ENCODE measurements around the gene CNPY3. TPM values are rescaled to one million over a fixed set of nuclear protein-coding genes. Genes with fewer than 3 reads are reported as not detected.

CNPY3 gene
- total and polyA plus RNA-seq, 2 of the 13 experiments (the other 11 are each of a cell fraction or from before 2014, with no cell fraction given): 42.3 to 60.2 TPM

DNA sequence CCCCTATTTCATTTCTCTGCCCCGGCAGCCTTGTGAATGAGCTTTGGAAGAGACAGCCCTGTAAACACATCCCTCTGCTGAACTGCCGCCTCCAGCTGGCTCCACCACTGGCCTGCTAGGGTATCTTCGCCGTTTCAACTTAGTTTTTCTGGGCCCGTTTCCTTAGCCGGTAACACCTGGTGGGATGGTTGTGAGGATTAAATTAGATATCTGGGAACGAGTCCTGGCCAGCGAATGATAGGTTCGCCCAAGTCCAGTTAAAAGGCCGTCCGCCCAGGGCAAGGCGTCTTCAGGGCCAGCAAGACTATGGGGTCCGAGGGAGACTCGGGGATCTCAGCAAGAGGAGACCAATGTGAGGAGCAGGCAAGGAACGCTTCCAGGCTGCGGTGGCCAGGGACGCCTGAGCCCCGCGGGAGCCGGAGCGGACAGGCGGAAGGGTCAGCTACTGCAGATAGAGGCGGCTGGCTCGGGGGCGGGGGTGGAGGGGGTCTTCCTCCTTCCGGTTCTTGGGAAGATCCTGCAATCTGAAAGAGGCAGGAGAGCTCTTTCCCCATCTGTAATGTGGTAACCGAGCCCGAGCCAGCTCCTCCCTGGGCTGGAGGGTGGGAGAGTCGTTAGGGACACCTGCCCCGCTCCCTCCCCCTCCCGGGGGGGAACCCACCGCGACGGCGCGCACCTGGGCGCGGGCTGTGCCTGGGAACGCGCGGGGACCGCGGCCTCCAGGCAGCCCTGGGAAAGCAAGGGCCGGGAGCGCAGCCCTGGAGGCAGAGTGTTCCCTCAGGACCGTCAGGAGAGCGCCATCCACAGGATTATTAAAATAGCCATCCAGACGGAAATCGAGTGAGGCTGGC, 17.9 kb upstream of the CNPY3 start (continued):
- TF ChIP-seq, protein P1, sequence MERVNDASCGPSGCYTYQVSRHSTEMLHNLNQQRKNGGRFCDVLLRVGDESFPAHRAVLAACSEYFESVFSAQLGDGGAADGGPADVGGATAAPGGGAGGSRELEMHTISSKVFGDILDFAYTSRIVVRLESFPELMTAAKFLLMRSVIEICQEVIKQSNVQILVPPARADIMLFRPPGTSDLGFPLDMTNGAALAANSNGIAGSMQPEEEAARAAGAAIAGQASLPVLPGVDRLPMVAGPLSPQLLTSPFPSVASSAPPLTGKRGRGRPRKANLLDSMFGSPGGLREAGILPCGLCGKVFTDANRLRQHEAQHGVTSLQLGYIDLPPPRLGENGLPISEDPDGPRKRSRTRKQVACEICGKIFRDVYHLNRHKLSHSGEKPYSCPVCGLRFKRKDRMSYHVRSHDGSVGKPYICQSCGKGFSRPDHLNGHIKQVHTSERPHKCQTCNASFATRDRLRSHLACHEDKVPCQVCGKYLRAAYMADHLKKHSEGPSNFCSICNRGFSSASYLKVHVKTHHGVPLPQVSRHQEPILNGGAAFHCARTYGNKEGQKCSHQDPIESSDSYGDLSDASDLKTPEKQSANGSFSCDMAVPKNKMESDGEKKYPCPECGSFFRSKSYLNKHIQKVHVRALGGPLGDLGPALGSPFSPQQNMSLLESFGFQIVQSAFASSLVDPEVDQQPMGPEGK (CRISPR knock-in tag; IDR thresholded peaks at IDR 0.05): peak; percentile 82
- TF ChIP-seq ZFP36L1 (CRISPR knock-in tag; IDR thresholded peaks at IDR 0.05) (0 out of 2 replicates have a peak, but pooled peaks have one; percentile 23), GLI4 (CRISPR knock-in tag; IDR thresholded peaks at IDR 0.05; ENCODE audit: borderline replicate concordance) (0 out of 2 replicates have a peak, but pooled peaks have one; percentile 40), ZFP41 (CRISPR knock-in tag; IDR thresholded peaks at IDR 0.05; ENCODE audit: borderline replicate concordance) (no peak), RXRB (CRISPR knock-in tag; IDR thresholded peaks at IDR 0.05; ENCODE audit: borderline replicate concordance) (peak; percentile 6; the same call in 1 of the 2 replicates), ZNF225 (CRISPR knock-in tag; IDR thresholded peaks at IDR 0.05) (peak; percentile 25; the same call in 1 of the 2 replicates), ZFP82 (CRISPR knock-in tag; IDR thresholded peaks at IDR 0.05; ENCODE audit: borderline replicate concordance) (no peak), GATAD1 (CRISPR knock-in tag; IDR thresholded peaks at IDR 0.05) (no peak), KMT2A (CRISPR knock-in tag; IDR thresholded peaks at IDR 0.05) (0 out of 2 replicates have a peak, but pooled peaks have one; percentile 38), ZNF547 (CRISPR knock-in tag; IDR thresholded peaks at IDR 0.05) (peak; percentile 59; the same call in 1 of the 2 replicates), ZFP37 (CRISPR knock-in tag; IDR thresholded peaks at IDR 0.05; ENCODE audit: borderline replicate concordance) (no peak), MED1 (CRISPR knock-in tag; IDR thresholded peaks at IDR 0.05) (peak; percentile 44; the same call in 1 of the 2 replicates), SALL2 (CRISPR knock-in tag; IDR thresholded peaks at IDR 0.05) (no peak)
- TF ChIP-seq, protein P2, sequence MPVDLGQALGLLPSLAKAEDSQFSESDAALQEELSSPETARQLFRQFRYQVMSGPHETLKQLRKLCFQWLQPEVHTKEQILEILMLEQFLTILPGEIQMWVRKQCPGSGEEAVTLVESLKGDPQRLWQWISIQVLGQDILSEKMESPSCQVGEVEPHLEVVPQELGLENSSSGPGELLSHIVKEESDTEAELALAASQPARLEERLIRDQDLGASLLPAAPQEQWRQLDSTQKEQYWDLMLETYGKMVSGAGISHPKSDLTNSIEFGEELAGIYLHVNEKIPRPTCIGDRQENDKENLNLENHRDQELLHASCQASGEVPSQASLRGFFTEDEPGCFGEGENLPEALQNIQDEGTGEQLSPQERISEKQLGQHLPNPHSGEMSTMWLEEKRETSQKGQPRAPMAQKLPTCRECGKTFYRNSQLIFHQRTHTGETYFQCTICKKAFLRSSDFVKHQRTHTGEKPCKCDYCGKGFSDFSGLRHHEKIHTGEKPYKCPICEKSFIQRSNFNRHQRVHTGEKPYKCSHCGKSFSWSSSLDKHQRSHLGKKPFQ (CRISPR knock-in tag; IDR thresholded peaks at IDR 0.05; ENCODE audit: insufficient replicate concordance): no peak
- TF ChIP-seq, protein P3, sequence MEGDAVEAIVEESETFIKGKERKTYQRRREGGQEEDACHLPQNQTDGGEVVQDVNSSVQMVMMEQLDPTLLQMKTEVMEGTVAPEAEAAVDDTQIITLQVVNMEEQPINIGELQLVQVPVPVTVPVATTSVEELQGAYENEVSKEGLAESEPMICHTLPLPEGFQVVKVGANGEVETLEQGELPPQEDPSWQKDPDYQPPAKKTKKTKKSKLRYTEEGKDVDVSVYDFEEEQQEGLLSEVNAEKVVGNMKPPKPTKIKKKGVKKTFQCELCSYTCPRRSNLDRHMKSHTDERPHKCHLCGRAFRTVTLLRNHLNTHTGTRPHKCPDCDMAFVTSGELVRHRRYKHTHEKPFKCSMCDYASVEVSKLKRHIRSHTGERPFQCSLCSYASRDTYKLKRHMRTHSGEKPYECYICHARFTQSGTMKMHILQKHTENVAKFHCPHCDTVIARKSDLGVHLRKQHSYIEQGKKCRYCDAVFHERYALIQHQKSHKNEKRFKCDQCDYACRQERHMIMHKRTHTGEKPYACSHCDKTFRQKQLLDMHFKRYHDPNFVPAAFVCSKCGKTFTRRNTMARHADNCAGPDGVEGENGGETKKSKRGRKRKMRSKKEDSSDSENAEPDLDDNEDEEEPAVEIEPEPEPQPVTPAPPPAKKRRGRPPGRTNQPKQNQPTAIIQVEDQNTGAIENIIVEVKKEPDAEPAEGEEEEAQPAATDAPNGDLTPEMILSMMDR (CRISPR knock-in tag; IDR thresholded peaks at IDR 0.05): peak; percentile 45; the same call in 1 of the 2 replicates
- TF ChIP-seq, protein P4, sequence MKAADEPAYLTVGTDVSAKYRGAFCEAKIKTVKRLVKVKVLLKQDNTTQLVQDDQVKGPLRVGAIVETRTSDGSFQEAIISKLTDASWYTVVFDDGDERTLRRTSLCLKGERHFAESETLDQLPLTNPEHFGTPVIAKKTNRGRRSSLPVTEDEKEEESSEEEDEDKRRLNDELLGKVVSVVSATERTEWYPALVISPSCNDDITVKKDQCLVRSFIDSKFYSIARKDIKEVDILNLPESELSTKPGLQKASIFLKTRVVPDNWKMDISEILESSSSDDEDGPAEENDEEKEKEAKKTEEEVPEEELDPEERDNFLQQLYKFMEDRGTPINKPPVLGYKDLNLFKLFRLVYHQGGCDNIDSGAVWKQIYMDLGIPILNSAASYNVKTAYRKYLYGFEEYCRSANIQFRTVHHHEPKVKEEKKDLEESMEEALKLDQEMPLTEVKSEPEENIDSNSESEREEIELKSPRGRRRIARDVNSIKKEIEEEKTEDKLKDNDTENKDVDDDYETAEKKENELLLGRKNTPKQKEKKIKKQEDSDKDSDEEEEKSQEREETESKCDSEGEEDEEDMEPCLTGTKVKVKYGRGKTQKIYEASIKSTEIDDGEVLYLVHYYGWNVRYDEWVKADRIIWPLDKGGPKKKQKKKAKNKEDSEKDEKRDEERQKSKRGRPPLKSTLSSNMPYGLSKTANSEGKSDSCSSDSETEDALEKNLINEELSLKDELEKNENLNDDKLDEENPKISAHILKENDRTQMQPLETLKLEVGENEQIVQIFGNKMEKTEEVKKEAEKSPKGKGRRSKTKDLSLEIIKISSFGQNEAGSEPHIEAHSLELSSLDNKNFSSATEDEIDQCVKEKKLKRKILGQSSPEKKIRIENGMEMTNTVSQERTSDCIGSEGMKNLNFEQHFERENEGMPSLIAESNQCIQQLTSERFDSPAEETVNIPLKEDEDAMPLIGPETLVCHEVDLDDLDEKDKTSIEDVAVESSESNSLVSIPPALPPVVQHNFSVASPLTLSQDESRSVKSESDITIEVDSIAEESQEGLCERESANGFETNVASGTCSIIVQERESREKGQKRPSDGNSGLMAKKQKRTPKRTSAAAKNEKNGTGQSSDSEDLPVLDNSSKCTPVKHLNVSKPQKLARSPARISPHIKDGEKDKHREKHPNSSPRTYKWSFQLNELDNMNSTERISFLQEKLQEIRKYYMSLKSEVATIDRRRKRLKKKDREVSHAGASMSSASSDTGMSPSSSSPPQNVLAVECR (CRISPR knock-in tag; IDR thresholded peaks at IDR 0.05; ENCODE audit: borderline replicate concordance): peak; percentile 52; the same call in 1 of the 2 replicates
